ENCODE results near the gene CCR2.

GRCh38 chr3:46383951-46384330 is 30.0 kb downstream of the CCR2 start:
- TF ChIP-seq, protein P1, sequence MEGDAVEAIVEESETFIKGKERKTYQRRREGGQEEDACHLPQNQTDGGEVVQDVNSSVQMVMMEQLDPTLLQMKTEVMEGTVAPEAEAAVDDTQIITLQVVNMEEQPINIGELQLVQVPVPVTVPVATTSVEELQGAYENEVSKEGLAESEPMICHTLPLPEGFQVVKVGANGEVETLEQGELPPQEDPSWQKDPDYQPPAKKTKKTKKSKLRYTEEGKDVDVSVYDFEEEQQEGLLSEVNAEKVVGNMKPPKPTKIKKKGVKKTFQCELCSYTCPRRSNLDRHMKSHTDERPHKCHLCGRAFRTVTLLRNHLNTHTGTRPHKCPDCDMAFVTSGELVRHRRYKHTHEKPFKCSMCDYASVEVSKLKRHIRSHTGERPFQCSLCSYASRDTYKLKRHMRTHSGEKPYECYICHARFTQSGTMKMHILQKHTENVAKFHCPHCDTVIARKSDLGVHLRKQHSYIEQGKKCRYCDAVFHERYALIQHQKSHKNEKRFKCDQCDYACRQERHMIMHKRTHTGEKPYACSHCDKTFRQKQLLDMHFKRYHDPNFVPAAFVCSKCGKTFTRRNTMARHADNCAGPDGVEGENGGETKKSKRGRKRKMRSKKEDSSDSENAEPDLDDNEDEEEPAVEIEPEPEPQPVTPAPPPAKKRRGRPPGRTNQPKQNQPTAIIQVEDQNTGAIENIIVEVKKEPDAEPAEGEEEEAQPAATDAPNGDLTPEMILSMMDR (IDR thresholded peaks at IDR 0.05), result no peak
- no peak for TF ChIP-seq POLR2A (IDR thresholded peaks at IDR 0.05)
- TF ChIP-seq POLR2AphosphoS5 (IDR thresholded peaks at IDR 0.05; ENCODE audit: insufficient read depth in 1 of 2, low read depth in 1 of 2), result no peak
